Subcutaneous adipose tissue (tissue), 4 donors: ENCODE results near the gene SLC12A7. TPM values are rescaled to one million over a fixed set of nuclear protein-coding genes. Genes with fewer than 3 reads are reported as not detected.

Experiments
- CTCF ChIP-seq: fragments of 450-650 bp; IDR thresholded peaks from one replicate; pipeline ENCODE4 v1.5.1; 2016; ENCODE audit warnings: low read depth, mild to moderate bottlenecking, control low read depth, antibody characterized with exemption, moderate library complexity
- total RNA-seq, 4 donors: library from RNA; depleted of rRNA; stranded (reverse); fragments of >200 nt; gene quantifications; one replicate each; pipeline ENCODE4 v1.1.0, GENCODE V29; 2016

The SLC12A7 gene
- total RNA-seq, 4 donors from 2014 or later: 12.9 to 34.3 (median 20.7) TPM

GRCh38 chr5:1068895-1069719 is 42.8 kb downstream of the SLC12A7 start:
- TF ChIP-seq CTCF: no peak

- no peak for TF ChIP-seq CTCF
These were observed 43.5 kb downstream of the SLC12A7 start for GRCh38 chr5:1068204-1068894.

- no peak for TF ChIP-seq CTCF
These were observed 44.4 kb downstream of the SLC12A7 start for GRCh38 chr5:1067141-1068121.

- no peak for TF ChIP-seq CTCF
These were observed 45.2 kb downstream of the SLC12A7 start for GRCh38 chr5:1066676-1067075.

GRCh38 chr5:1065891-1066650 is 45.8 kb downstream of the SLC12A7 start:
- no peak for TF ChIP-seq CTCF

- TF ChIP-seq CTCF: no peak
These were observed 46.6 kb downstream of the SLC12A7 start for GRCh38 chr5:1065143-1065750.
